ENCODE measurements around the gene HDAC10. TPM values are rescaled to one million over a fixed set of nuclear protein-coding genes. Genes with fewer than 3 reads are reported as not detected.
A peak's percentile ranks its signal among the peaks of the same experiment; 100 is the strongest.

Gene HDAC10
- total RNA-seq, 1 experiment from 2014 or later = 71.3 TPM

DNA sequence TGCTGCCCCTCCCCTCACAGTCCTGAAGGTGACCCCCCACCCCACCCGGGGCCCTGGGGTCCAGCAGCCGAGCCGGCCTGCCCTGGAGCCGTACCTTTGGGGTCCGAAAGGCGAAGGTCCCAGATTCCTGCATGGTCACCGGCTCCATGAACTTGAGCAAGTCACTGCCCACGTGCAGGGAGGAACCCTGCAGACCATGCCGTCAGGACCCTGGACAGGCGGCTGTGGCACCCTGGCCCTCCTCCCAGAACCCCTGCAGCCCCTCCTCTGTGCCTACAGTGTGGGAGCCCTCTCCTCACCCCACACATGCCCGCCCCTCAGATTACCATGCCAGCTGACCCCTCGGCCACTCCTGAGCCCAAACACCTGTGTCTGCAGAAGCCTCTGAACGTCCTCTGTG, 33.4 kb upstream of the HDAC10 start:
- DNase-seq (ENCODE audit: low read depth, low spot score) (no peak), ATAC-seq (no peak)
- Histone ChIP-seq H3K4me1 (ENCODE audit: control insufficient read depth, insufficient read depth, low read length) (peaks cover 4% of the 10 kb centered on the region; the same call in 1 of the 2 replicates), H3K27ac (ENCODE audit: low read length) (no peak overlapping the region), H3K36me3 (ENCODE audit: control insufficient read depth, insufficient read depth, low read length) (peaks cover 2% of the 10 kb centered on the region; the same call in 1 of the 2 replicates), H3K9me3 (ENCODE audit: control insufficient read depth, insufficient read depth, low read depth, low read length) (no peaks in the 10 kb centered on the region), H3K27me3 (ENCODE audit: control insufficient read depth, insufficient read depth, low read length) (no peaks in the 10 kb centered on the region), H3K4me3 (ENCODE audit: low read depth in 2 of 2, low read length in 2 of 2) (no peak overlapping the region)
- intact Hi-C loops (cut with micrococcal nuclease; ENCODE audit: unreplicated experiment) (no loop called here), in situ Hi-C loops (cut with HindIII; ENCODE audit: low pct_unique_long_range_greater_than_20kb, low sequenced_read_pairs) (no loop called here)
- no TSS peak for BruUV-seq (replicated peaks)
- TF ChIP-seq, protein P1, sequence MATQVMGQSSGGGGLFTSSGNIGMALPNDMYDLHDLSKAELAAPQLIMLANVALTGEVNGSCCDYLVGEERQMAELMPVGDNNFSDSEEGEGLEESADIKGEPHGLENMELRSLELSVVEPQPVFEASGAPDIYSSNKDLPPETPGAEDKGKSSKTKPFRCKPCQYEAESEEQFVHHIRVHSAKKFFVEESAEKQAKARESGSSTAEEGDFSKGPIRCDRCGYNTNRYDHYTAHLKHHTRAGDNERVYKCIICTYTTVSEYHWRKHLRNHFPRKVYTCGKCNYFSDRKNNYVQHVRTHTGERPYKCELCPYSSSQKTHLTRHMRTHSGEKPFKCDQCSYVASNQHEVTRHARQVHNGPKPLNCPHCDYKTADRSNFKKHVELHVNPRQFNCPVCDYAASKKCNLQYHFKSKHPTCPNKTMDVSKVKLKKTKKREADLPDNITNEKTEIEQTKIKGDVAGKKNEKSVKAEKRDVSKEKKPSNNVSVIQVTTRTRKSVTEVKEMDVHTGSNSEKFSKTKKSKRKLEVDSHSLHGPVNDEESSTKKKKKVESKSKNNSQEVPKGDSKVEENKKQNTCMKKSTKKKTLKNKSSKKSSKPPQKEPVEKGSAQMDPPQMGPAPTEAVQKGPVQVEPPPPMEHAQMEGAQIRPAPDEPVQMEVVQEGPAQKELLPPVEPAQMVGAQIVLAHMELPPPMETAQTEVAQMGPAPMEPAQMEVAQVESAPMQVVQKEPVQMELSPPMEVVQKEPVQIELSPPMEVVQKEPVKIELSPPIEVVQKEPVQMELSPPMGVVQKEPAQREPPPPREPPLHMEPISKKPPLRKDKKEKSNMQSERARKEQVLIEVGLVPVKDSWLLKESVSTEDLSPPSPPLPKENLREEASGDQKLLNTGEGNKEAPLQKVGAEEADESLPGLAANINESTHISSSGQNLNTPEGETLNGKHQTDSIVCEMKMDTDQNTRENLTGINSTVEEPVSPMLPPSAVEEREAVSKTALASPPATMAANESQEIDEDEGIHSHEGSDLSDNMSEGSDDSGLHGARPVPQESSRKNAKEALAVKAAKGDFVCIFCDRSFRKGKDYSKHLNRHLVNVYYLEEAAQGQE (IDR thresholded peaks at IDR 0.05; ENCODE audit: insufficient read depth in 1 of 2, low read depth in 2 of 2, low read length in 1 of 2) = peak in 1 of 2 experiments; percentile 66; a peak in 1 of 4 replicates
- TF ChIP-seq POLR2AphosphoS5 (IDR thresholded peaks at IDR 0.05; ENCODE audit: low read depth, low read length) = no peak
- no peak for TF ChIP-seq TCF7L2 (IDR thresholded peaks at IDR 0.05; ENCODE audit: low read depth, low read length)
- TF ChIP-seq SIN3A (IDR thresholded peaks at IDR 0.05; ENCODE audit: borderline replicate concordance, insufficient read depth, low read depth, low read length) = no peak
- TF ChIP-seq, protein P2, sequence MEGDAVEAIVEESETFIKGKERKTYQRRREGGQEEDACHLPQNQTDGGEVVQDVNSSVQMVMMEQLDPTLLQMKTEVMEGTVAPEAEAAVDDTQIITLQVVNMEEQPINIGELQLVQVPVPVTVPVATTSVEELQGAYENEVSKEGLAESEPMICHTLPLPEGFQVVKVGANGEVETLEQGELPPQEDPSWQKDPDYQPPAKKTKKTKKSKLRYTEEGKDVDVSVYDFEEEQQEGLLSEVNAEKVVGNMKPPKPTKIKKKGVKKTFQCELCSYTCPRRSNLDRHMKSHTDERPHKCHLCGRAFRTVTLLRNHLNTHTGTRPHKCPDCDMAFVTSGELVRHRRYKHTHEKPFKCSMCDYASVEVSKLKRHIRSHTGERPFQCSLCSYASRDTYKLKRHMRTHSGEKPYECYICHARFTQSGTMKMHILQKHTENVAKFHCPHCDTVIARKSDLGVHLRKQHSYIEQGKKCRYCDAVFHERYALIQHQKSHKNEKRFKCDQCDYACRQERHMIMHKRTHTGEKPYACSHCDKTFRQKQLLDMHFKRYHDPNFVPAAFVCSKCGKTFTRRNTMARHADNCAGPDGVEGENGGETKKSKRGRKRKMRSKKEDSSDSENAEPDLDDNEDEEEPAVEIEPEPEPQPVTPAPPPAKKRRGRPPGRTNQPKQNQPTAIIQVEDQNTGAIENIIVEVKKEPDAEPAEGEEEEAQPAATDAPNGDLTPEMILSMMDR (IDR thresholded peaks at IDR 0.05) = no peak
- CTCF ChIA-PET = no interaction called here
- POLR2A ChIA-PET = no interaction called here

DNA sequence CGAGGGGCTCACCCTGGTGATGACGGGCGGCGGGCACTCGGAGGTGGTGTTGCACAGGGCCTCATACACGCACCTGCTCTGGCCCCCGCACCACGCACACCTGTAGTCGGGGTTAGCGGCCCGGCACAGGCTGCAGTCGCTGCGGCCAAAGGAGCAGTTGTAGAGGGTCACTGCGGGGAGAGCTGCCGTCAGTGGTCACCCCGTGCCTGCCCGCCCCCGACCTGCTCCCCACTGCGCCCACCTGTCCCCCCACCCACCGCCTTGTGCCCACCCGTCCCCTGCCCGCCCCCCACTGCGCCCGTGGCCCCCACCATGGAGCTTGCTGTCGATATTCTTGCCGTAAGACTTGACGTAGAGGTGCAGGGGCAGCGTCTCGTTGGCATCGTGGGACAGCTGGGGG, 32.8 kb upstream of the HDAC10 start:
- H3K4me1 ChIP-seq (ENCODE audit: control insufficient read depth, insufficient read depth, low read length) = peaks cover 4% of the 10 kb centered on the region; the same call in 1 of the 2 replicates
- H3K36me3 ChIP-seq (ENCODE audit: control insufficient read depth, insufficient read depth, low read length) = peaks cover 2% of the 10 kb centered on the region; the same call in 1 of the 2 replicates
- no peaks in the 10 kb centered on the region for H3K27me3 ChIP-seq (ENCODE audit: control insufficient read depth, insufficient read depth, low read length)
- POLR2A ChIA-PET = no interaction called here
- BruUV-seq (replicated peaks) = no TSS peak
- ATAC-seq (no peak), DNase-seq (ENCODE audit: low read depth, low spot score) (no peak)
- intact Hi-C loops (cut with micrococcal nuclease; ENCODE audit: unreplicated experiment) (no loop called here), in situ Hi-C loops (cut with HindIII; ENCODE audit: low pct_unique_long_range_greater_than_20kb, low sequenced_read_pairs) (no loop called here)
- no peak overlapping the region for H3K4me3 ChIP-seq (ENCODE audit: low read depth in 2 of 2, low read length in 2 of 2)
- CTCF ChIA-PET = no interaction called here
- H3K27ac ChIP-seq (ENCODE audit: low read length) = no peak overlapping the region
- TF ChIP-seq, protein P1 (IDR thresholded peaks at IDR 0.05; ENCODE audit: insufficient read depth in 1 of 2, low read depth in 2 of 2, low read length in 1 of 2) = no peak
- no peak for TF ChIP-seq SIN3A (IDR thresholded peaks at IDR 0.05; ENCODE audit: borderline replicate concordance, insufficient read depth, low read depth, low read length)
- no peak for TF ChIP-seq TCF7L2 (IDR thresholded peaks at IDR 0.05; ENCODE audit: low read depth, low read length)
- TF ChIP-seq, protein P2 (IDR thresholded peaks at IDR 0.05) = no peak
- TF ChIP-seq POLR2AphosphoS5 (IDR thresholded peaks at IDR 0.05; ENCODE audit: low read depth, low read length) = no peak
- no peaks in the 10 kb centered on the region for H3K9me3 ChIP-seq (ENCODE audit: control insufficient read depth, insufficient read depth, low read depth, low read length)
